GM12878 (cell line): ENCODE results near the gene RSPRY1. TPM values are rescaled to one million over a fixed set of nuclear protein-coding genes. Genes with fewer than 3 reads are reported as not detected.

Experiments used
- ATF7 ChIP-seq: fragments of 450-650 bp; IDR thresholded peaks from 2 replicates; pipeline ENCODE4 v1.6.1; 2016; ENCODE audit warnings: low read depth, mild to moderate bottlenecking
- BHLHE40 ChIP-seq, 2 experiments: fragments of 450-650 bp in 1 of 2; IDR thresholded peaks; 2 replicates each; pipeline ENCODE4 v1.6.1; 2011 to 2017; ENCODE audit warnings: low read depth in 2 of 2, borderline replicate concordance in 1 of 2, improper control_type of control experiment in 1 of 2, low read length in 1 of 2, mild to moderate bottlenecking in 1 of 2
- NR2F1 ChIP-seq: fragments of 450-650 bp; conservative IDR thresholded peaks from 2 replicates; pipeline ENCODE4 v1.6.1; 2017; ENCODE audit warnings: mild to moderate bottlenecking
- SIN3A ChIP-seq: IDR thresholded peaks from 2 replicates; pipeline ENCODE4 v1.6.1; 2012; ENCODE audit warnings: low read depth, low read length, improper control_type of control experiment
- TAF1 ChIP-seq: IDR thresholded peaks from 2 replicates; pipeline ENCODE4 v1.6.1; 2011; ENCODE audit warnings: mild to moderate bottlenecking, low read depth, low read length, borderline replicate concordance
- YY1 ChIP-seq: IDR thresholded peaks from 2 replicates; pipeline ENCODE4 v1.6.1; 2011; ENCODE audit warnings: low read depth, mild to moderate bottlenecking, low read length
- ZBED1 ChIP-seq: IDR thresholded peaks from 2 replicates; pipeline ENCODE4 v1.6.1; 2016; ENCODE audit warnings: borderline replicate concordance
- ZZZ3 ChIP-seq: IDR thresholded peaks from 2 replicates; pipeline ENCODE4 v1.6.1; 2011; ENCODE audit warnings: low read depth; ENCODE audit not compliant: control insufficient read depth, insufficient read length
- polyA plus RNA-seq, 11 experiments: library from polyadenylated mRNA; depleted of rRNA in 4 of 11; unstranded in 6 of 11; stranded (reverse) in 5 of 11; fragments of >200 nt; fragmentation: Nextera tagmentation in 4 of 11; fragmentation: Illumina TruSeq in 1 of 11; extraction: Ambion mirVana in 4 of 11; extraction: Trizol in 1 of 11; gene quantifications; 1 replicate in 1 of 11; 2 replicates in 10 of 11; pipeline versions ENCODE4 v1.2.1 to v1.2.3, GENCODE V29; 2011 to 2016; ENCODE audit warnings: inconsistent platforms in 2 of 11, missing spikeins in 2 of 11, low read depth in 1 of 11
- total RNA-seq, 4 experiments: library from RNA; depleted of rRNA in 3 of 4; stranded (reverse); fragments of >200 nt in 3 of 4; fragmentation: Illumina TruSeq in 1 of 4; extraction: Trizol in 1 of 4; gene quantifications; 2 replicates each; pipeline versions ENCODE4 v1.2.1 to v1.2.3, GENCODE V29; 2013 to 2021
- TF ChIP-seq, protein P1 (sequence below): fragments of 450-650 bp; formaldehyde crosslinking; IDR thresholded peaks from 2 replicates; pipeline ENCODE4 v1.4.0; 2020; ENCODE audit warnings: mild to moderate bottlenecking, moderate library complexity
- TF ChIP-seq, protein P2 (sequence below): IDR thresholded peaks from 2 replicates; pipeline ENCODE4 v1.6.1; 2012; ENCODE audit warnings: improper control_type of control experiment, low read depth, low read length; ENCODE audit not compliant: insufficient replicate concordance
- TF ChIP-seq, protein P3 (sequence below): IDR thresholded peaks from 2 replicates; pipeline ENCODE4 v1.6.1; 2012; ENCODE audit warnings: low read depth, low read length, improper control_type of control experiment

The RSPRY1 gene
- total and polyA plus RNA-seq, 10 of the 15 experiments (the other 5 are each of a cell fraction or from before 2014, with no cell fraction given) = 18.5 to 57.0 (median 41.2) TPM

DNA sequence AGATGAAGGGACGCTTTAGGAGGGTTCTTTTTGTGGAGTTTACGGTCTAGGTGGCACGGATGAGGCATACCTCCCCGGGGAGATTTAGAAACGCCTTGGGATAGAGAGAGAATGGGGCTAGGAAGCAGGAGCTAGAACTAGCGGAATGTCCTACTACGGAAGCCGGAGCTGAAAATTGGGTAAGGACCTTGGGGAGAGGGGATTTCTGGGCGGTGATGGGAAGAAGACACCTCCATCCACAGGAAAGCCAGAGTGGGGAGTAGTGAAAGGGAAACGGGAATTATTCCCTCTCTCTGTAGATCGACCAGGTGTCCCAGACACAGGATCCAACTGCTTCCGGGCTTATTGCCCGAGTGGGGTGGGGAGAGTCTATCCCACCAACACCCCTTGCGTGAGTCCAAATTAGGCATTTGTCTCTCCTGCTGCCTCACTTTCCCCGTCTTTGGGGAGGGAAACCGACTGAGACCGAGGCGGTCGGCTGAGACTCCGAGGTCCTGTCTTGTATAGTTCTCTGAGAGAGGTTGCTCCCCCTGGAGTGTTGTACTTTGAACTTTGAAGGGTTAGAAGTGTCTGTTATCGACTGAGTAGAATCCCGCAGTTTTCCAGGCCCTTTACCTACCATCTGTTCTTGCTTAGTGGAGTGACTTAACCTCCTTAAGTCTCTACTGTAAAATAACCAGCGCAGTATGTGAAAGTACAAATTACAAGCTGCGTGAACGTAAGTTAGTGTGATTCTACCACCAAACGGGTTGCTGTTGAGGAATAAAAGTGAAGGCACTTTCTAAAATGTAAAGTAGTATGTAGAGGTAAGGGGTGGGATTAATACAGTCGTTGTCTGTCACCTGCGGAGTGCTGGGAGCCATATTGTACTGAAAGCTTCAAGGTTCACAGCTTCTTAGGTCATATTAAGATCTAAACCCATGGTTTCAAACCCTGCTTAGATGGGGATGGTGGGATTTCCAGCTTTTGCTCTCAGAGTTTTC, 1.0 kb downstream of the RSPRY1 start (continued):
- TF ChIP-seq, protein P1, sequence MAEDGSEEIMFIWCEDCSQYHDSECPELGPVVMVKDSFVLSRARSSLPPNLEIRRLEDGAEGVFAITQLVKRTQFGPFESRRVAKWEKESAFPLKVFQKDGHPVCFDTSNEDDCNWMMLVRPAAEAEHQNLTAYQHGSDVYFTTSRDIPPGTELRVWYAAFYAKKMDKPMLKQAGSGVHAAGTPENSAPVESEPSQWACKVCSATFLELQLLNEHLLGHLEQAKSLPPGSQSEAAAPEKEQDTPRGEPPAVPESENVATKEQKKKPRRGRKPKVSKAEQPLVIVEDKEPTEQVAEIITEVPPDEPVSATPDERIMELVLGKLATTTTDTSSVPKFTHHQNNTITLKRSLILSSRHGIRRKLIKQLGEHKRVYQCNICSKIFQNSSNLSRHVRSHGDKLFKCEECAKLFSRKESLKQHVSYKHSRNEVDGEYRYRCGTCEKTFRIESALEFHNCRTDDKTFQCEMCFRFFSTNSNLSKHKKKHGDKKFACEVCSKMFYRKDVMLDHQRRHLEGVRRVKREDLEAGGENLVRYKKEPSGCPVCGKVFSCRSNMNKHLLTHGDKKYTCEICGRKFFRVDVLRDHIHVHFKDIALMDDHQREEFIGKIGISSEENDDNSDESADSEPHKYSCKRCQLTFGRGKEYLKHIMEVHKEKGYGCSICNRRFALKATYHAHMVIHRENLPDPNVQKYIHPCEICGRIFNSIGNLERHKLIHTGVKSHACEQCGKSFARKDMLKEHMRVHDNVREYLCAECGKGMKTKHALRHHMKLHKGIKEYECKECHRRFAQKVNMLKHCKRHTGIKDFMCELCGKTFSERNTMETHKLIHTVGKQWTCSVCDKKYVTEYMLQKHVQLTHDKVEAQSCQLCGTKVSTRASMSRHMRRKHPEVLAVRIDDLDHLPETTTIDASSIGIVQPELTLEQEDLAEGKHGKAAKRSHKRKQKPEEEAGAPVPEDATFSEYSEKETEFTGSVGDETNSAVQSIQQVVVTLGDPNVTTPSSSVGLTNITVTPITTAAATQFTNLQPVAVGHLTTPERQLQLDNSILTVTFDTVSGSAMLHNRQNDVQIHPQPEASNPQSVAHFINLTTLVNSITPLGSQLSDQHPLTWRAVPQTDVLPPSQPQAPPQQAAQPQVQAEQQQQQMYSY (CRISPR knock-in tag) = no peak
- TF ChIP-seq, protein P2, sequence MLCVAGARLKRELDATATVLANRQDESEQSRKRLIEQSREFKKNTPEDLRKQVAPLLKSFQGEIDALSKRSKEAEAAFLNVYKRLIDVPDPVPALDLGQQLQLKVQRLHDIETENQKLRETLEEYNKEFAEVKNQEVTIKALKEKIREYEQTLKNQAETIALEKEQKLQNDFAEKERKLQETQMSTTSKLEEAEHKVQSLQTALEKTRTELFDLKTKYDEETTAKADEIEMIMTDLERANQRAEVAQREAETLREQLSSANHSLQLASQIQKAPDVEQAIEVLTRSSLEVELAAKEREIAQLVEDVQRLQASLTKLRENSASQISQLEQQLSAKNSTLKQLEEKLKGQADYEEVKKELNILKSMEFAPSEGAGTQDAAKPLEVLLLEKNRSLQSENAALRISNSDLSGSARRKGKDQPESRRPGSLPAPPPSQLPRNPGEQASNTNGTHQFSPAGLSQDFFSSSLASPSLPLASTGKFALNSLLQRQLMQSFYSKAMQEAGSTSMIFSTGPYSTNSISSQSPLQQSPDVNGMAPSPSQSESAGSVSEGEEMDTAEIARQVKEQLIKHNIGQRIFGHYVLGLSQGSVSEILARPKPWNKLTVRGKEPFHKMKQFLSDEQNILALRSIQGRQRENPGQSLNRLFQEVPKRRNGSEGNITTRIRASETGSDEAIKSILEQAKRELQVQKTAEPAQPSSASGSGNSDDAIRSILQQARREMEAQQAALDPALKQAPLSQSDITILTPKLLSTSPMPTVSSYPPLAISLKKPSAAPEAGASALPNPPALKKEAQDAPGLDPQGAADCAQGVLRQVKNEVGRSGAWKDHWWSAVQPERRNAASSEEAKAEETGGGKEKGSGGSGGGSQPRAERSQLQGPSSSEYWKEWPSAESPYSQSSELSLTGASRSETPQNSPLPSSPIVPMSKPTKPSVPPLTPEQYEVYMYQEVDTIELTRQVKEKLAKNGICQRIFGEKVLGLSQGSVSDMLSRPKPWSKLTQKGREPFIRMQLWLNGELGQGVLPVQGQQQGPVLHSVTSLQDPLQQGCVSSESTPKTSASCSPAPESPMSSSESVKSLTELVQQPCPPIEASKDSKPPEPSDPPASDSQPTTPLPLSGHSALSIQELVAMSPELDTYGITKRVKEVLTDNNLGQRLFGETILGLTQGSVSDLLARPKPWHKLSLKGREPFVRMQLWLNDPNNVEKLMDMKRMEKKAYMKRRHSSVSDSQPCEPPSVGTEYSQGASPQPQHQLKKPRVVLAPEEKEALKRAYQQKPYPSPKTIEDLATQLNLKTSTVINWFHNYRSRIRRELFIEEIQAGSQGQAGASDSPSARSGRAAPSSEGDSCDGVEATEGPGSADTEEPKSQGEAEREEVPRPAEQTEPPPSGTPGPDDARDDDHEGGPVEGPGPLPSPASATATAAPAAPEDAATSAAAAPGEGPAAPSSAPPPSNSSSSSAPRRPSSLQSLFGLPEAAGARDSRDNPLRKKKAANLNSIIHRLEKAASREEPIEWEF = no peak
- TF ChIP-seq, protein P3, sequence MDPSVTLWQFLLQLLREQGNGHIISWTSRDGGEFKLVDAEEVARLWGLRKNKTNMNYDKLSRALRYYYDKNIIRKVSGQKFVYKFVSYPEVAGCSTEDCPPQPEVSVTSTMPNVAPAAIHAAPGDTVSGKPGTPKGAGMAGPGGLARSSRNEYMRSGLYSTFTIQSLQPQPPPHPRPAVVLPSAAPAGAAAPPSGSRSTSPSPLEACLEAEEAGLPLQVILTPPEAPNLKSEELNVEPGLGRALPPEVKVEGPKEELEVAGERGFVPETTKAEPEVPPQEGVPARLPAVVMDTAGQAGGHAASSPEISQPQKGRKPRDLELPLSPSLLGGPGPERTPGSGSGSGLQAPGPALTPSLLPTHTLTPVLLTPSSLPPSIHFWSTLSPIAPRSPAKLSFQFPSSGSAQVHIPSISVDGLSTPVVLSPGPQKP = no peak
- TF ChIP-seq YY1 (peak; percentile 85), ZBED1 (no peak), ZZZ3 (no peak), ATF7 (no peak), BHLHE40 (IDR thresholded peaks at IDR 0.05; ENCODE audit: borderline replicate concordance in 1 of 2, low read depth in 2 of 2, low read length in 1 of 2) (0 out of 4 replicates have a peak, but pooled peaks of 1 of the 2 experiments have one; percentile 3), TAF1 (peak; percentile 72; the same call in 1 of the 2 replicates), NR2F1 (no peak), SIN3A (peak; percentile 46; the same call in 1 of the 2 replicates)
- TF ChIP-seq, all 136 proteins: peak for 12
